Neural progenitor cell (in vitro differentiated cells): ENCODE measurements around the gene MRPL23. TPM values are rescaled to one million over a fixed set of nuclear protein-coding genes. Genes with fewer than 3 reads are reported as not detected.

Experiments
- DNase-seq: peaks from one replicate; pipeline ENCODE4 v3.0.0-alpha.2; 2016; ENCODE audit warnings: low spot score
- H2AFZ ChIP-seq: fragments of 200-600 bp; sonication (generic); replicated peaks from 2 replicates; pipeline ENCODE4 v1.6.1; 2016; ENCODE audit warnings: antibody characterized with exemption
- H3F3A ChIP-seq: fragments of 200-600 bp; sonication (generic); 2 replicates; pipeline ENCODE4 v1.6.1; 2016; ENCODE audit warnings: antibody characterized with exemption, low read depth
- H3K27ac ChIP-seq: fragments of 200-600 bp; sonication (generic); 2 replicates; pipeline ENCODE4 v1.5.1; 2016; ENCODE audit warnings: mild to moderate bottlenecking
- H3K27me3 ChIP-seq: fragments of 200-600 bp; sonication (generic); 2 replicates; pipeline ENCODE4 v1.6.1; 2016; ENCODE audit warnings: mild to moderate bottlenecking, moderate library complexity
- H3K36me3 ChIP-seq: fragments of 200-600 bp; sonication (generic); 2 replicates; pipeline ENCODE4 v1.5.1; 2016
- H3K4me1 ChIP-seq: fragments of 200-600 bp; sonication (generic); 2 replicates; pipeline ENCODE4 v1.6.1; 2016; ENCODE audit warnings: mixed run types
- H3K4me2 ChIP-seq: fragments of 200-600 bp; sonication (generic); 2 replicates; pipeline ENCODE4 v1.6.1; 2016
- H3K4me3 ChIP-seq: fragments of 200-600 bp; sonication (generic); 2 replicates; pipeline ENCODE4 v1.5.1; 2016
- H3K79me2 ChIP-seq: fragments of 200-600 bp; sonication (generic); 2 replicates; pipeline ENCODE4 v1.6.1; 2016; ENCODE audit warnings: low read depth
- H3K9ac ChIP-seq: fragments of 200-600 bp; sonication (generic); 2 replicates; pipeline ENCODE4 v1.6.1; 2016
- H3K9me3 ChIP-seq: fragments of 200-600 bp; sonication (generic); 2 replicates; pipeline ENCODE4 v1.5.1; 2016; ENCODE audit warnings: low read depth
- H4K20me1 ChIP-seq: fragments of 200-600 bp; sonication (generic); 2 replicates; pipeline ENCODE4 v1.6.1; 2016; ENCODE audit warnings: low read depth
- H3K27ac Mint-ChIP-seq: 3 replicates; pipeline ENCODE4 v1.8.0; 2021; ENCODE audit warnings: mixed read lengths
- H3K27me3 Mint-ChIP-seq: 2 replicates; pipeline ENCODE4 v1.8.0; 2022; ENCODE audit warnings: low read depth, mild to moderate bottlenecking, inconsistent platforms, moderate library complexity, mixed read lengths; ENCODE audit not compliant: insufficient read depth
- H3K36me3 Mint-ChIP-seq: 3 replicates; pipeline ENCODE4 v1.8.0; 2021; ENCODE audit warnings: mixed read lengths
- H3K4me1 Mint-ChIP-seq: 3 replicates; pipeline ENCODE4 v1.8.0; 2021; ENCODE audit warnings: mixed read lengths
- H3K4me3 Mint-ChIP-seq: 3 replicates; pipeline ENCODE4 v1.8.0; 2021; ENCODE audit warnings: mild to moderate bottlenecking, moderate library complexity, mixed read lengths
- H3K9me3 Mint-ChIP-seq: 3 replicates; pipeline ENCODE4 v1.8.0; 2020; ENCODE audit warnings: mixed read lengths
- CTCF ChIP-seq: fragments of 200-600 bp; sonication (generic); IDR thresholded peaks from 2 replicates; pipeline ENCODE4 v1.5.1; 2017; ENCODE audit warnings: antibody characterized with exemption, mild to moderate bottlenecking
- EZH2 ChIP-seq: fragments of 200-600 bp; sonication (generic); IDR thresholded peaks from 2 replicates; pipeline ENCODE4 v1.6.1; 2017; ENCODE audit warnings: antibody characterized with exemption, mild to moderate bottlenecking, moderate library complexity
- EZH2phosphoT487 ChIP-seq: fragments of 200-600 bp; sonication (generic); IDR thresholded peaks from 2 replicates; pipeline ENCODE4 v1.6.1; 2017; ENCODE audit warnings: antibody characterized with exemption
- total RNA-seq: library from RNA; depleted of rRNA; stranded (reverse); fragments of >200 nt; gene quantifications from 2 replicates; pipeline ENCODE4 v1.2.3, GENCODE V29; 2015; ENCODE audit warnings: low replicate concordance

MRPL23 gene
- total RNA-seq, 1 donor from 2014 or later: 43.2 TPM

- no peaks in the 10 kb centered on the region for H3K9me3 Mint-ChIP-seq
- Histone ChIP-seq H3F3A (no peaks in the 10 kb centered on the region), H3K79me2 (no peaks in the 10 kb centered on the region), H3K36me3 (no peaks in the 10 kb centered on the region), H3K9me3 (no peaks in the 10 kb centered on the region), H4K20me1 (no peaks in the 10 kb centered on the region), H2AFZ (no peak overlapping the region), H3K4me2 (no peak overlapping the region), H3K4me1 (no peaks in the 10 kb centered on the region), H3K27ac (no peak overlapping the region), H3K9ac (no peak overlapping the region), H3K27me3 (no peaks in the 10 kb centered on the region), H3K4me3 (no peak overlapping the region)
- no peaks in the 10 kb centered on the region for H3K36me3 Mint-ChIP-seq
- TF ChIP-seq CTCF (no peak), EZH2 (no peak), EZH2phosphoT487 (no peak)
- no peak overlapping the region for H3K4me3 Mint-ChIP-seq
- peaks cover 11% of the 10 kb centered on the region for H3K4me1 Mint-ChIP-seq
- H3K27ac Mint-ChIP-seq: no peak overlapping the region
- peaks cover 14% of the 10 kb centered on the region for H3K27me3 Mint-ChIP-seq
- no peak for DNase-seq
These were observed 13.5 kb upstream of the MRPL23 start for GRCh38 chr11:1933416-1934334.

- Histone ChIP-seq H3K79me2 (no peaks in the 10 kb centered on the region), H3K36me3 (no peaks in the 10 kb centered on the region), H3K27me3 (no peaks in the 10 kb centered on the region), H3K9ac (no peak overlapping the region), H3K9me3 (no peaks in the 10 kb centered on the region), H3K27ac (no peak overlapping the region), H3K4me1 (no peaks in the 10 kb centered on the region), H3F3A (no peaks in the 10 kb centered on the region), H4K20me1 (no peaks in the 10 kb centered on the region), H3K4me3 (no peak overlapping the region), H3K4me2 (no peak overlapping the region), H2AFZ (no peak overlapping the region)
- no peaks in the 10 kb centered on the region for H3K9me3 Mint-ChIP-seq
- peak overlapping the region; percentile 74 for H3K27ac Mint-ChIP-seq
- no peak for DNase-seq
- H3K27me3 Mint-ChIP-seq: peaks cover 16% of the 10 kb centered on the region
- H3K4me1 Mint-ChIP-seq: peaks cover 16% of the 10 kb centered on the region
- H3K36me3 Mint-ChIP-seq: no peaks in the 10 kb centered on the region
- no peak for TF ChIP-seq EZH2
- no peak for TF ChIP-seq EZH2phosphoT487
- no peak for TF ChIP-seq CTCF
- H3K4me3 Mint-ChIP-seq: no peak overlapping the region
These were observed 12.6 kb upstream of the MRPL23 start for GRCh38 chr11:1934335-1935155.

GRCh38 chr11:1935156-1936071, 11.7 kb upstream of the MRPL23 start:
- Histone ChIP-seq H2AFZ (no peak overlapping the region), H3K27me3 (no peaks in the 10 kb centered on the region), H3K4me2 (no peak overlapping the region), H3K4me1 (no peaks in the 10 kb centered on the region), H3F3A (no peaks in the 10 kb centered on the region), H3K4me3 (no peak overlapping the region), H3K79me2 (no peaks in the 10 kb centered on the region), H4K20me1 (no peaks in the 10 kb centered on the region), H3K36me3 (no peaks in the 10 kb centered on the region), H3K27ac (no peak overlapping the region), H3K9me3 (no peaks in the 10 kb centered on the region), H3K9ac (no peak overlapping the region)
- DNase-seq: no peak
- Mint-ChIP-seq H3K27ac (no peak overlapping the region), H3K9me3 (no peaks in the 10 kb centered on the region), H3K27me3 (peaks cover 20% of the 10 kb centered on the region), H3K4me3 (no peak overlapping the region), H3K36me3 (no peaks in the 10 kb centered on the region), H3K4me1 (peaks cover 23% of the 10 kb centered on the region)
- TF ChIP-seq CTCF (no peak), EZH2phosphoT487 (no peak), EZH2 (no peak)
